Subcutaneous adipose tissue (tissue), 4 donors: ENCODE results near the gene ADAM12. TPM values are rescaled to one million over a fixed set of nuclear protein-coding genes. Genes with fewer than 3 reads are reported as not detected.

ENCODE experiments used
- CTCF ChIP-seq: fragments of 450-650 bp; IDR thresholded peaks from one replicate; pipeline ENCODE4 v1.5.1; 2016; ENCODE audit warnings: low read depth, mild to moderate bottlenecking, control low read depth, antibody characterized with exemption, moderate library complexity
- total RNA-seq, 4 donors: library from RNA; depleted of rRNA; stranded (reverse); fragments of >200 nt; gene quantifications; one replicate each; pipeline ENCODE4 v1.1.0, GENCODE V29; 2016

ADAM12 gene
- total RNA-seq, 4 donors from 2014 or later = 11.5 to 20.4 (median 14.5) TPM

DNA sequence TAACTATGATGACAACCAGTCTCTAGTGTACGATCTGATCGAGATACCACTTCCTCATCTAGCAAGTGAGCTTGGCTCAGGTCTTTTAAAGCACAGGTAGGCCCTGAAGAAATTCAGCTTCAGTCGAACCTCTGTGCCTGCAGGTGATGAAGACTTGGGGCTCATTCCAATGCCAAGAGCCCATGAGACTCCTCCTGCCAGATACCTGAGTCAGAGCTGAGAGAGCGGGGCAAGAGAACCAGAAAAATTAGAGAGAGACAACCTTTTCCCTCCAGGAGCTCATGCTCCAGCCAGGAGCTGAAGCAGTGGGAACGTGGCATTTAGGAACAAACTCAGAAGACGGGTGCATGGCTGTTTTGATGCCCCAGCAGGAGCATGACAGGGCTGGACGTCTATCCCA lies 259.3 kb downstream of the ADAM12 start:
- TF ChIP-seq CTCF = no peak

GRCh38 chr10:126128581-126128980 lies 259.7 kb downstream of the ADAM12 start:
- no peak for TF ChIP-seq CTCF

DNA sequence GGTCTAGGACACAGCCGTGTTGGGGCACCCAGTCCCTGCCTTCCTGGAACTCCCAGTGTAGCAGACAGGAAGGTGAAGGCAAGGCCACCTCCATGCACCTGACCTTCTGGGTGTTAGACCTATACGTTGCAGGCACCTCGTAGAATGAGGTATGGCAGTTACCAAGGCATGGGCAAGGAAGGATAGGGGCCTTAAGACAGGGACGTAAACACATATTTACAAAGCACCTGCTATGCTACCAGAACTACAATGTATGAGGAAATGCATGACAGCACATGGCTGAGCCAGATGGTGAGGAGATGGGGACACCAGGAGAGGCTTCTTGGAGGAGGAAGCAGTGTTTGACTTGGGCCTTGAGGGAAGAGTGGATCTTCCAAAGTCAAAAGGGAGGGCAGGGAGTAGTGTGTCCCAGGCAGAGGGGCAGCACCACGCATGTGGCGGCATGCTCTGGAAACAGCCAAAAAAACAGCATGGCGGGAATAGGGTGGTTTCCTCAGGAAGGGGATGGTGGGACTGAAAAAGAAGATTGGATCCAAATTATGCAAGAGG lies 260.7 kb downstream of the ADAM12 start:
- TF ChIP-seq CTCF = no peak

- no peak for TF ChIP-seq CTCF
These were observed 261.4 kb downstream of the ADAM12 start for GRCh38 chr10:126126866-126127265.

DNA sequence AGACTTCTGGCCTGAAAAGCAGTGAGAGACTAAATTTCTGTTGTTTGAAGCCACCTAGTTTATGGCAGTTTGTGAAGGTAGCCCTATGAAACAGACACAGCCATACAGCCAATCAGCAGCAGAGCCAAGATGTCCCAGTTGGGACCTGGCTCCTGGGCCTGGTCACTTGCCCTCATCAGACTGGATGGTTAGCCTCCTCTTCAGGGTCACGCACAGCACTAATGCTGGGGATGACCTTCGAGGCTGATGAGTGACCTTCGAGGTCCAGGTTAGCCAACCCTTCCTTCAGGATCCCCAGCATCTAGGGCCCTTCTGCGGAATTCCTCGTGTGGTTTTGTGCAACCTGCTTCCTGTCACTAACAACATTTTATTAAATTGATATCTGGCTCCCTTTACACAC lies 262.3 kb downstream of the ADAM12 start:
- TF ChIP-seq CTCF = no peak

GRCh38 chr10:126124668-126125349 lies 263.5 kb downstream of the ADAM12 start:
- TF ChIP-seq CTCF = no peak

DNA sequence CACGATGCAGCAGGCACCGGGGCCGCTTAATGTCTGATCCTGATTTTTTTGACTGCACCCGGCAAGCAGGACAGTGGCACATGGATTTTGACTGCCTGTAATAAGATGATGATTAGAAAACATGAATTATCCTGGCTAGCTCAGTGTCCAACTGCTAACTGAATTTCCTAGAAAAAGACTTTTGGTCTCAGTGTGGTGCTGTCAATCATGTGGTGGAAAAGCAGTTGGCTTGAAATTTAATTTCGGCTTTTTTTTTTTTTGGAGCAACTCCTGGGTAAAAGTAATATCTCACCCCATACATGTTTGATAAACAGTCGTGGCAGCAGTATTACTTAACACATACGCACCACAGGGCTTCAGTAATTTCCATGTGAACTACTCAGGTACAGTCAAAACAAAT lies 264.2 kb downstream of the ADAM12 start:
- no peak for TF ChIP-seq CTCF
